ENCODE measurements around the gene FAM78B.

Gene FAM78B

GRCh38 chr1:166184012-166184411 lies 17.2 kb upstream of the FAM78B start:
- Histone ChIP-seq H3K4me1 (ENCODE audit: control insufficient read depth in 1 of 2, insufficient read depth in 2 of 2, low read length in 2 of 2) (no peaks in the 10 kb centered on the region), H3K27ac (ENCODE audit: low read depth, low read length) (no peak overlapping the region), H3K9me3 (ENCODE audit: control insufficient read depth in 1 of 2, low read length in 2 of 2) (no peaks in the 10 kb centered on the region), H3K9ac (ENCODE audit: low read depth in 1 of 2, low read length in 2 of 2) (no peak overlapping the region), H3K36me3 (ENCODE audit: control insufficient read depth in 1 of 2, insufficient read depth in 2 of 2, low read length in 2 of 2) (no peaks in the 10 kb centered on the region), H3K27me3 (ENCODE audit: control insufficient read depth in 1 of 2, insufficient read depth in 2 of 2, low read length in 2 of 2) (peaks cover 0 to 10% of the 10 kb centered on the region in 2 donors), H3K4me3 (ENCODE audit: low read depth in 1 of 2, low read length in 2 of 2) (no peak overlapping the region)

- no peak overlapping the region for H3K4me3 ChIP-seq (ENCODE audit: low read depth in 1 of 2, low read length in 2 of 2)
- peaks cover 0 to 10% of the 10 kb centered on the region in 2 donors for H3K27me3 ChIP-seq (ENCODE audit: control insufficient read depth in 1 of 2, insufficient read depth in 2 of 2, low read length in 2 of 2)
- H3K27ac ChIP-seq (ENCODE audit: low read depth, low read length), result no peak overlapping the region
- no peaks in the 10 kb centered on the region for H3K4me1 ChIP-seq (ENCODE audit: control insufficient read depth in 1 of 2, insufficient read depth in 2 of 2, low read length in 2 of 2)
- H3K9ac ChIP-seq (ENCODE audit: low read depth in 1 of 2, low read length in 2 of 2), result no peak overlapping the region
- no peaks in the 10 kb centered on the region for H3K36me3 ChIP-seq (ENCODE audit: control insufficient read depth in 1 of 2, insufficient read depth in 2 of 2, low read length in 2 of 2)
- H3K9me3 ChIP-seq (ENCODE audit: control insufficient read depth in 1 of 2, low read length in 2 of 2), result no peaks in the 10 kb centered on the region
Observed at GRCh38 chr1:166182281-166182680, 15.5 kb upstream of the FAM78B start.

- H3K4me1 ChIP-seq (ENCODE audit: control insufficient read depth in 1 of 2, insufficient read depth in 2 of 2, low read length in 2 of 2), result no peaks in the 10 kb centered on the region
- no peaks in the 10 kb centered on the region for H3K9me3 ChIP-seq (ENCODE audit: control insufficient read depth in 1 of 2, low read length in 2 of 2)
- no peak overlapping the region for H3K9ac ChIP-seq (ENCODE audit: low read depth in 1 of 2, low read length in 2 of 2)
- H3K27ac ChIP-seq (ENCODE audit: low read depth, low read length), result no peak overlapping the region
- peaks cover 0 to 2% of the 10 kb centered on the region in 2 donors for H3K27me3 ChIP-seq (ENCODE audit: control insufficient read depth in 1 of 2, insufficient read depth in 2 of 2, low read length in 2 of 2)
- no peak overlapping the region for H3K4me3 ChIP-seq (ENCODE audit: low read depth in 1 of 2, low read length in 2 of 2)
- no peaks in the 10 kb centered on the region for H3K36me3 ChIP-seq (ENCODE audit: control insufficient read depth in 1 of 2, insufficient read depth in 2 of 2, low read length in 2 of 2)
Observed at GRCh38 chr1:166176416-166176815, 9.6 kb upstream of the FAM78B start.

GRCh38 chr1:166175032-166175431 lies 8.2 kb upstream of the FAM78B start:
- Histone ChIP-seq H3K27me3 (ENCODE audit: control insufficient read depth in 1 of 2, insufficient read depth in 2 of 2, low read length in 2 of 2) (no peaks in the 10 kb centered on the region), H3K4me1 (ENCODE audit: control insufficient read depth in 1 of 2, insufficient read depth in 2 of 2, low read length in 2 of 2) (no peaks in the 10 kb centered on the region), H3K36me3 (ENCODE audit: control insufficient read depth in 1 of 2, insufficient read depth in 2 of 2, low read length in 2 of 2) (no peaks in the 10 kb centered on the region), H3K9ac (ENCODE audit: low read depth in 1 of 2, low read length in 2 of 2) (no peak overlapping the region), H3K27ac (ENCODE audit: low read depth, low read length) (no peak overlapping the region), H3K4me3 (ENCODE audit: low read depth in 1 of 2, low read length in 2 of 2) (no peak overlapping the region), H3K9me3 (ENCODE audit: control insufficient read depth in 1 of 2, low read length in 2 of 2) (no peaks in the 10 kb centered on the region)

- H3K27me3 ChIP-seq (ENCODE audit: control insufficient read depth in 1 of 2, insufficient read depth in 2 of 2, low read length in 2 of 2), result no peaks in the 10 kb centered on the region
- H3K27ac ChIP-seq (ENCODE audit: low read depth, low read length), result no peak overlapping the region
- H3K9ac ChIP-seq (ENCODE audit: low read depth in 1 of 2, low read length in 2 of 2), result no peak overlapping the region
Observed at GRCh38 chr1:166174108-166174507, 7.3 kb upstream of the FAM78B start.

GRCh38 chr1:166172106-166172505 lies 5.3 kb upstream of the FAM78B start:
- H3K27me3 ChIP-seq (ENCODE audit: control insufficient read depth in 1 of 2, insufficient read depth in 2 of 2, low read length in 2 of 2), result no peaks in the 10 kb centered on the region
- no peaks in the 10 kb centered on the region for H3K9me3 ChIP-seq (ENCODE audit: control insufficient read depth in 1 of 2, low read length in 2 of 2)
- no peaks in the 10 kb centered on the region for H3K36me3 ChIP-seq (ENCODE audit: control insufficient read depth in 1 of 2, insufficient read depth in 2 of 2, low read length in 2 of 2)
- H3K9ac ChIP-seq (ENCODE audit: low read depth in 1 of 2, low read length in 2 of 2), result no peak overlapping the region
- H3K4me1 ChIP-seq (ENCODE audit: control insufficient read depth in 1 of 2, insufficient read depth in 2 of 2, low read length in 2 of 2), result peaks cover 5 to 7% of the 10 kb centered on the region in 2 donors
- H3K27ac ChIP-seq (ENCODE audit: low read depth, low read length), result no peak overlapping the region
- no peak overlapping the region for H3K4me3 ChIP-seq (ENCODE audit: low read depth in 1 of 2, low read length in 2 of 2)

More at GRCh38 chr1:166174108-166174507, 7.3 kb upstream of the FAM78B start:
- H3K4me3 ChIP-seq (ENCODE audit: low read depth in 1 of 2, low read length in 2 of 2), result no peak overlapping the region
- H3K36me3 ChIP-seq (ENCODE audit: control insufficient read depth in 1 of 2, insufficient read depth in 2 of 2, low read length in 2 of 2), result no peaks in the 10 kb centered on the region
- H3K9me3 ChIP-seq (ENCODE audit: control insufficient read depth in 1 of 2, low read length in 2 of 2), result no peaks in the 10 kb centered on the region
- H3K4me1 ChIP-seq (ENCODE audit: control insufficient read depth in 1 of 2, insufficient read depth in 2 of 2, low read length in 2 of 2), result no peaks in the 10 kb centered on the region

- Histone ChIP-seq H3K27me3 (ENCODE audit: control insufficient read depth in 1 of 2, insufficient read depth in 2 of 2, low read length in 2 of 2) (no peaks in the 10 kb centered on the region), H3K4me1 (ENCODE audit: control insufficient read depth in 1 of 2, insufficient read depth in 2 of 2, low read length in 2 of 2) (peaks cover 7 to 11% of the 10 kb centered on the region in 2 donors), H3K27ac (ENCODE audit: low read depth, low read length) (no peak overlapping the region), H3K36me3 (ENCODE audit: control insufficient read depth in 1 of 2, insufficient read depth in 2 of 2, low read length in 2 of 2) (no peaks in the 10 kb centered on the region), H3K9me3 (ENCODE audit: control insufficient read depth in 1 of 2, low read length in 2 of 2) (no peaks in the 10 kb centered on the region), H3K9ac (ENCODE audit: low read depth in 1 of 2, low read length in 2 of 2) (no peak overlapping the region), H3K4me3 (ENCODE audit: low read depth in 1 of 2, low read length in 2 of 2) (no peak overlapping the region)
Observed at GRCh38 chr1:166170726-166171125, 3.9 kb upstream of the FAM78B start.

- peaks cover 13 to 18% of the 10 kb centered on the region in 2 donors for H3K4me1 ChIP-seq (ENCODE audit: control insufficient read depth in 1 of 2, insufficient read depth in 2 of 2, low read length in 2 of 2)
- no peaks in the 10 kb centered on the region for H3K36me3 ChIP-seq (ENCODE audit: control insufficient read depth in 1 of 2, insufficient read depth in 2 of 2, low read length in 2 of 2)
- H3K9me3 ChIP-seq (ENCODE audit: control insufficient read depth in 1 of 2, low read length in 2 of 2), result no peaks in the 10 kb centered on the region
Observed at GRCh38 chr1:166170075-166170474, 3.3 kb upstream of the FAM78B start.

GRCh38 chr1:166169182-166169581 lies 2.4 kb upstream of the FAM78B start:
- Histone ChIP-seq H3K4me1 (ENCODE audit: control insufficient read depth in 1 of 2, insufficient read depth in 2 of 2, low read length in 2 of 2) (peaks cover 13 to 19% of the 10 kb centered on the region in 2 donors), H3K9me3 (ENCODE audit: control insufficient read depth in 1 of 2, low read length in 2 of 2) (no peaks in the 10 kb centered on the region), H3K27me3 (ENCODE audit: control insufficient read depth in 1 of 2, insufficient read depth in 2 of 2, low read length in 2 of 2) (peaks cover 5 to 12% of the 10 kb centered on the region in 2 donors), H3K27ac (ENCODE audit: low read depth, low read length) (no peak overlapping the region), H3K36me3 (ENCODE audit: control insufficient read depth in 1 of 2, insufficient read depth in 2 of 2, low read length in 2 of 2) (no peaks in the 10 kb centered on the region), H3K9ac (ENCODE audit: low read depth in 1 of 2, low read length in 2 of 2) (no peak overlapping the region), H3K4me3 (ENCODE audit: low read depth in 1 of 2, low read length in 2 of 2) (no peak overlapping the region)

More at GRCh38 chr1:166170075-166170474, 3.3 kb upstream of the FAM78B start:
- H3K27me3 ChIP-seq (ENCODE audit: control insufficient read depth in 1 of 2, insufficient read depth in 2 of 2, low read length in 2 of 2), result peaks cover 0 to 6% of the 10 kb centered on the region in 2 donors
- H3K9ac ChIP-seq (ENCODE audit: low read depth in 1 of 2, low read length in 2 of 2), result no peak overlapping the region
- H3K27ac ChIP-seq (ENCODE audit: low read depth, low read length), result no peak overlapping the region
- H3K4me3 ChIP-seq (ENCODE audit: low read depth in 1 of 2, low read length in 2 of 2), result no peak overlapping the region

GRCh38 chr1:166167572-166167925 lies 748 bp upstream of the FAM78B start:
- peak overlapping the region; percentile 67 to 81 for H3K4me3 ChIP-seq (ENCODE audit: low read depth in 1 of 2, low read length in 2 of 2)
- H3K27ac ChIP-seq (ENCODE audit: low read depth, low read length), result no peak overlapping the region
- no peaks in the 10 kb centered on the region for H3K36me3 ChIP-seq (ENCODE audit: control insufficient read depth in 1 of 2, insufficient read depth in 2 of 2, low read length in 2 of 2)
- peak overlapping the region; percentile 51 to 70 for H3K9ac ChIP-seq (ENCODE audit: low read depth in 1 of 2, low read length in 2 of 2)
- H3K9me3 ChIP-seq (ENCODE audit: control insufficient read depth in 1 of 2, low read length in 2 of 2), result no peaks in the 10 kb centered on the region
- H3K4me1 ChIP-seq (ENCODE audit: control insufficient read depth in 1 of 2, insufficient read depth in 2 of 2, low read length in 2 of 2), result peaks cover 13 to 19% of the 10 kb centered on the region in 2 donors
- peaks cover 9 to 16% of the 10 kb centered on the region in 2 donors for H3K27me3 ChIP-seq (ENCODE audit: control insufficient read depth in 1 of 2, insufficient read depth in 2 of 2, low read length in 2 of 2)

GRCh38 chr1:166166329-166166697 lies 488 bp downstream of the FAM78B start:
- Histone ChIP-seq H3K9me3 (ENCODE audit: control insufficient read depth in 1 of 2, low read length in 2 of 2) (no peaks in the 10 kb centered on the region), H3K9ac (ENCODE audit: low read depth in 1 of 2, low read length in 2 of 2) (no peak overlapping the region), H3K27me3 (ENCODE audit: control insufficient read depth in 1 of 2, insufficient read depth in 2 of 2, low read length in 2 of 2) (peaks cover 9 to 16% of the 10 kb centered on the region in 2 donors), H3K36me3 (ENCODE audit: control insufficient read depth in 1 of 2, insufficient read depth in 2 of 2, low read length in 2 of 2) (no peaks in the 10 kb centered on the region), H3K4me1 (ENCODE audit: control insufficient read depth in 1 of 2, insufficient read depth in 2 of 2, low read length in 2 of 2) (peaks cover 13 to 19% of the 10 kb centered on the region in 2 donors), H3K4me3 (ENCODE audit: low read depth in 1 of 2, low read length in 2 of 2) (peak overlapping the region in 1 of 2 donors; percentile 68), H3K27ac (ENCODE audit: low read depth, low read length) (no peak overlapping the region)

Data from duodenal mucosa (tissue), 2 donors.